ENCODE measurements around the gene RASSF8.

The RASSF8 gene

GRCh38 chr12:25993901-25994651, 35.6 kb downstream of the RASSF8 start:
- DNase-seq: no peak

- no peak for DNase-seq
These were observed 36.6 kb downstream of the RASSF8 start for GRCh38 chr12:25994901-25995625.

- no peak for DNase-seq
These were observed 37.4 kb downstream of the RASSF8 start for GRCh38 chr12:25995906-25996305.

- no peak for DNase-seq
These were observed 38.2 kb downstream of the RASSF8 start for GRCh38 chr12:25996677-25997076.

- no peak for DNase-seq
These were observed 38.9 kb downstream of the RASSF8 start for GRCh38 chr12:25997201-25997963.

- no peak for DNase-seq
These were observed 42.4 kb downstream of the RASSF8 start for GRCh38 chr12:26000898-26001297.

GRCh38 chr12:26001530-26001929, 43.0 kb downstream of the RASSF8 start:
- no peak for DNase-seq

GRCh38 chr12:26003065-26003464, 44.6 kb downstream of the RASSF8 start:
- DNase-seq: no peak

- no peak for DNase-seq
These were observed 49.1 kb downstream of the RASSF8 start for GRCh38 chr12:26007566-26007965.

- DNase-seq: no peak
These were observed 51.1 kb downstream of the RASSF8 start for GRCh38 chr12:26009593-26009992.

- DNase-seq: no peak
These were observed 51.9 kb downstream of the RASSF8 start for GRCh38 chr12:26010293-26010821.

- no peak for DNase-seq
These were observed 52.6 kb downstream of the RASSF8 start for GRCh38 chr12:26011099-26011498.

GRCh38 chr12:26014085-26014484, 55.6 kb downstream of the RASSF8 start:
- no peak for DNase-seq

GRCh38 chr12:26016516-26016915, 58.0 kb downstream of the RASSF8 start:
- no peak for DNase-seq

GRCh38 chr12:26017484-26018211, 59.2 kb downstream of the RASSF8 start:
- DNase-seq: no peak

- DNase-seq: no peak
These were observed 60.4 kb downstream of the RASSF8 start for GRCh38 chr12:26018926-26019325.

- no peak for DNase-seq
These were observed 63.1 kb downstream of the RASSF8 start for GRCh38 chr12:26021534-26021933.

GRCh38 chr12:26022043-26022442, 63.6 kb downstream of the RASSF8 start:
- DNase-seq: no peak

GRCh38 chr12:26026713-26027112, 68.2 kb downstream of the RASSF8 start:
- DNase-seq: no peak

- DNase-seq: no peak
These were observed 68.9 kb downstream of the RASSF8 start for GRCh38 chr12:26027401-26027800.

- DNase-seq: peak; percentile 26
These were observed 70.7 kb downstream of the RASSF8 start for GRCh38 chr12:26028953-26029735.

- DNase-seq: no peak
These were observed 71.2 kb downstream of the RASSF8 start for GRCh38 chr12:26029736-26030022.

Measured in CD4-positive, alpha-beta T cell treated with Interleukin-10 for 1 hour (primary cell).